ENCODE results near the gene NOX4. TPM values are rescaled to one million over a fixed set of nuclear protein-coding genes. Genes with fewer than 3 reads are reported as not detected.
"Not testable (repeated sequence)": the region's sequence is repeated elsewhere in the genome, so short reads cannot be mapped to it uniquely, and the experiment has no call there.

Gene NOX4
- total and polyA plus RNA-seq, 2 donors (not counting 1 experiment from before 2014, with no cell fraction given), result not detected

DNA sequence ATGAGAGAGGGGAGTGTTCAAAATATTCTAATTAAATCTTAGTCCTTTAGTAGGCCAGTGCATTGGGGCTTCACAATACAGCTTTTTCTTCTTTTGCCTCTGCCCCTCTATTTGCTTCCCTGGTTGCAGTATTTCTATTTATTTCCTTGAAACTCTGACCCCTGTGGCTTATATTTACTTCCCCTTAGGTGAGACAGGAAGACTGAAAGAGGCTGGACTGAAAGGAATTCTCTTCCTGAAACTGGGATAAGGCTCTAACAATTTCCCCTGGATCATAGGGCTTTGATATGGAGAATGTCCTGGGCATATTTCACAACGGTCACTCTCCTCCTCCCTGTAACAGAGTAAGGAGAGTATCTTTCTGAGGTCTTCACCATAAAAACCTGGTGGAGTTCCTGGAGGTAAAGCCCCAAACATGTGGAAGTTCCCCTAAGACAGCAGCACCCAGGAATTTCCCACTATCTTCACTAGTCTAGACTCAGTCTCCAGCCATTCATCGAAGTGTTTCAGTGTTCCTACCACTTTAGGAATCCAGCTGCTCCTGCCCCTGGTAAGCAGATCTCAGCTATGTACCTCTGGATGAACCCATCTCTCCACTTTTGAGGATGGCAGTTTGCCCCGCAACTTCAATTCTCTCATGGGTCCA lies 210.0 kb downstream of the NOX4 start:
- H3K9ac ChIP-seq (ENCODE audit: low read length); H3K27me3 Mint-ChIP-seq; H3K36me3 ChIP-seq (replicated peaks in 1 of 2; ENCODE audit: control extremely low read depth in 1 of 2, control insufficient read depth in 1 of 2, extremely low read depth in 1 of 2, insufficient read depth in 2 of 2, low read length in 1 of 2); H3K27ac Mint-ChIP-seq; DNase-seq; H4K20me1 ChIP-seq (ENCODE audit: control insufficient read depth, insufficient read depth, low read length, poor library complexity, severe bottlenecking); CTCF ChIA-PET; H3K4me2 ChIP-seq (replicated peaks; ENCODE audit: low read depth, low read length, poor library complexity, severe bottlenecking); H2AFZ ChIP-seq (ENCODE audit: insufficient read depth, low read depth, low read length, poor library complexity, severe bottlenecking); ATAC-seq (ENCODE audit: low read depth); intact Hi-C loops (cut with micrococcal nuclease); H3K4me3 Mint-ChIP-seq; H3K4me3 ChIP-seq (ENCODE audit: control extremely low read depth in 1 of 5, extremely low read depth in 1 of 5, insufficient read depth in 1 of 5, low read depth in 2 of 5, low read length in 4 of 5); H3K27ac ChIP-seq (ENCODE audit: low read length in 2 of 2); H3K9me3 ChIP-seq (ENCODE audit: control extremely low read depth in 1 of 3, control insufficient read depth in 2 of 3, insufficient read depth in 1 of 3, low read length in 2 of 3); H3K27me3 ChIP-seq (replicated peaks in 1 of 4; ENCODE audit: control extremely low read depth in 1 of 4, control insufficient read depth in 3 of 4, insufficient read depth in 4 of 4, low read length in 3 of 4); H3K4me1 Mint-ChIP-seq; H3K4me1 ChIP-seq (ENCODE audit: control insufficient read depth in 2 of 2, insufficient read depth in 2 of 2, low read length in 2 of 2); H3K79me2 ChIP-seq (ENCODE audit: control insufficient read depth, insufficient read depth, low read length); H3K9me3 Mint-ChIP-seq (ENCODE audit: insufficient read depth); POLR2A ChIA-PET: not testable (repeated sequence)
- 82% methylated on average over 1 of the region's 3 CpGs for WGBS (ENCODE audit: insufficient coverage)

DNA sequence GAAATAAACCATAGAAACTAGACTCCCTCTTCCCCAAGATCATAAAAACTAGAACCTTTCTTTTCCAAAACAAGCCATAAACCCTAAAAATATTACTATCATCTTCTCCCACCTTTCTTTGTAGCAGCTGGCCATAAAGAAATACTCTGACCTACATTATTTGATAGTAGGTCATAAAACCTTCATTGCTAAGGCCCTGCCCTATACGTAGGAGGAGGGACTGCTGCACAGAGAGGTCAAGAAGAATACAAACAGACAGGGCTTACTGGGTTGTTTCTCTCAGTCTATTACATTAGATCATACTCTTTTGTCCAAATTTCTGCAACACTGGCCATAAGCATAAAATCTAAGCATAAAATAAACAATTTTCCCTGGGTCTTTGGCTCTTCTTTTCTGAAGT lies 212.0 kb downstream of the NOX4 start:
- Histone ChIP-seq H3K4me3 (ENCODE audit: control extremely low read depth in 1 of 5, extremely low read depth in 1 of 5, insufficient read depth in 1 of 5, low read depth in 2 of 5, low read length in 4 of 5) (no peak overlapping the region), H3K27me3 (replicated peaks in 1 of 4; ENCODE audit: control extremely low read depth in 1 of 4, control insufficient read depth in 3 of 4, insufficient read depth in 4 of 4, low read length in 3 of 4) (no peaks in the 10 kb centered on the region), H4K20me1 (ENCODE audit: control insufficient read depth, insufficient read depth, low read length, poor library complexity, severe bottlenecking) (no peaks in the 10 kb centered on the region), H3K4me1 (ENCODE audit: control insufficient read depth in 2 of 2, insufficient read depth in 2 of 2, low read length in 2 of 2) (no peaks in the 10 kb centered on the region), H3K79me2 (ENCODE audit: control insufficient read depth, insufficient read depth, low read length) (no peaks in the 10 kb centered on the region), H2AFZ (ENCODE audit: insufficient read depth, low read depth, low read length, poor library complexity, severe bottlenecking) (no peak overlapping the region), H3K36me3 (replicated peaks in 1 of 2; ENCODE audit: control extremely low read depth in 1 of 2, control insufficient read depth in 1 of 2, extremely low read depth in 1 of 2, insufficient read depth in 2 of 2, low read length in 1 of 2) (no peaks in the 10 kb centered on the region), H3K4me2 (replicated peaks; ENCODE audit: low read depth, low read length, poor library complexity, severe bottlenecking) (no peak overlapping the region), H3K27ac (ENCODE audit: low read length in 2 of 2) (no peak overlapping the region), H3K9ac (ENCODE audit: low read length) (no peak overlapping the region), H3K9me3 (ENCODE audit: control extremely low read depth in 1 of 3, control insufficient read depth in 2 of 3, insufficient read depth in 1 of 3, low read length in 2 of 3) (no peaks in the 10 kb centered on the region)
- H3K27me3 Mint-ChIP-seq, result no peaks in the 10 kb centered on the region
- DNase-seq (no peak), ATAC-seq (ENCODE audit: low read depth) (no peak)
- peaks cover 5% of the 10 kb centered on the region for H3K9me3 Mint-ChIP-seq (ENCODE audit: insufficient read depth)
- ChIA-PET POLR2A (no interaction called here), CTCF (no interaction called here)
- WGBS (ENCODE audit: insufficient coverage), result 86% methylated on average over 1 of the region's 1 CpG
- no peak overlapping the region for H3K4me3 Mint-ChIP-seq
- H3K27ac Mint-ChIP-seq, result no peak overlapping the region
- TF ChIP-seq, protein P1, sequence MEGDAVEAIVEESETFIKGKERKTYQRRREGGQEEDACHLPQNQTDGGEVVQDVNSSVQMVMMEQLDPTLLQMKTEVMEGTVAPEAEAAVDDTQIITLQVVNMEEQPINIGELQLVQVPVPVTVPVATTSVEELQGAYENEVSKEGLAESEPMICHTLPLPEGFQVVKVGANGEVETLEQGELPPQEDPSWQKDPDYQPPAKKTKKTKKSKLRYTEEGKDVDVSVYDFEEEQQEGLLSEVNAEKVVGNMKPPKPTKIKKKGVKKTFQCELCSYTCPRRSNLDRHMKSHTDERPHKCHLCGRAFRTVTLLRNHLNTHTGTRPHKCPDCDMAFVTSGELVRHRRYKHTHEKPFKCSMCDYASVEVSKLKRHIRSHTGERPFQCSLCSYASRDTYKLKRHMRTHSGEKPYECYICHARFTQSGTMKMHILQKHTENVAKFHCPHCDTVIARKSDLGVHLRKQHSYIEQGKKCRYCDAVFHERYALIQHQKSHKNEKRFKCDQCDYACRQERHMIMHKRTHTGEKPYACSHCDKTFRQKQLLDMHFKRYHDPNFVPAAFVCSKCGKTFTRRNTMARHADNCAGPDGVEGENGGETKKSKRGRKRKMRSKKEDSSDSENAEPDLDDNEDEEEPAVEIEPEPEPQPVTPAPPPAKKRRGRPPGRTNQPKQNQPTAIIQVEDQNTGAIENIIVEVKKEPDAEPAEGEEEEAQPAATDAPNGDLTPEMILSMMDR (IDR thresholded peaks at IDR 0.05), result no peak
- intact Hi-C loops (cut with micrococcal nuclease), result no loop called here
- no peaks in the 10 kb centered on the region for H3K4me1 Mint-ChIP-seq
